Measurements from ENCODE around the gene CDC14B.
"Not testable (repeated sequence)": the region's sequence is repeated elsewhere in the genome, so short reads cannot be mapped to it uniquely, and the experiment has no call there.

The CDC14B gene

DNA sequence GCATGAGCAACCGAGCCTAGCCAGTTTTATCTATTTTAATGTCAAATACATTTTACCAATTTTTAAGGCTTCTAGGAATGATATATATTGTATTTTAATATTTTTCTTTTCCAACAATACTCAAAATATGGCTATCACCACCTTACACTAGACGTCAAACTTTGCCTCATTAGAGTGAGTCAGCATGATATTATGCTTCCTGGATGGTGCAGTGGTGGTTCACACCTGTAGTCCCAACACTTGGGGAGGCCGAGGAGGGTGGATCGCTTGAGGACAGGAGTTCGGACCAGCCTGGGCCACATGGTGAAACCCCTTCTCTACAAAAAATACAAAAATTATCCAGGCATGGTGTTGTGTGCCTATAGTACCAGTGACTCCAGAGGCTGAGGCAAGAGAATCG, 7.3 kb upstream of the CDC14B start:
- no peak for DNase-seq (ENCODE audit: low spot score)

DNA sequence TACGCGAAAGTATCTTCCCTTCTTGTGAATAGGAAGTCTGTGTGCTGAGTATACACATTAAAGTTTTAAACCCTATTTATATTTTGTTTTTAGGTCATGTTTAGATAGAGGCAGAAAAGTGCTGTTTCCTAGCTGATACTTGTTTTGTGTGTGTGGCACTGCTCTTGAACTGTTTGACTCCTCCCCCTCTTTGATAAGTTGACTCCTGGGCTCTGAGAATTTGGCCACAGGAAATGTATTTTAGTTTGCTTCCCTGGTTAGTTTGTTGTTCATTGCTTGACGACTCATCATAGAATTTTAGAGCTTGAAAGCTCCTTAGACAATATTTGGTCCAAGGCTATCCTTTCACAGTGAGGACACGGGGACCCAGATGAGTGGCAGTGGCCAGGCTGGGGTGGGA, 2.0 kb upstream of the CDC14B start:
- DNase-seq (ENCODE audit: low spot score), result no peak

DNA sequence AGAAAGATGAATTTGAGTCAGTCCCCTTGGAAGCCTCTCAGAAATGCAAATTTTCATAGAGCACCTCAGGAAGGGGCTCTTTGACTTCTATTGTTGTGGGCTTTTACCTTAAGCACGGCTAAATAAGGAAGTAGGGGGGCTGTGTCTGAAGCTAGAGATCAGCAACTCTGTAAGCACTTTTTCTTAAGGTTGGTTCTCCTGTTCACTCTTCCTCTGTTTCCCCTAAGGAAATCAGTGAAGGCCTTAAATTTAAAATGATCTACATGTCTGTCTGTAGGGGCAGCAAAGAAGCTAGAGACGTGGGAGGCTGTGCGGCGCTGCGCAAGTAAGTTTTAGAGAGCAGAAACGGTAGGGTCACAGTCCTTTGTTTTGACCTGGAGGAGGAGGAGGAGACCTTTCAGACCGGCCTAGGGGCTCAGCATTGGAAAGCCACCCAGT, 1.2 kb upstream of the CDC14B start:
- DNase-seq (ENCODE audit: low spot score), result no peak

DNA sequence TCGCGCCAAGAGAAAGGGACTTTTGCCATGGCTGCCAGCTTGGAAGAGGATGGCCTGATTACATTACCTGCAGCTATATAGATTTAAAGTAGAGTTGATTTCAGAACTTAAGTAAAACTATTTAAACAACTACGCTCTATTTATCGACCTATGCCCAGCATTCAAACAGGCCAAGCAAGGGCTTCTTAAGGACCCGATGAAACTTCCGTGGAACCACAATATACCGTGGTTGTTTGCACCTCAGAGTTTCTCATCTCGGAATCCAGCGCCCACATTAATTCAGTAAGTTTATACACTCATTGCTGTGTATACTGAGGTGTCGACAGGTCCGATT, 505 bp upstream of the CDC14B start:
- no peak for DNase-seq (ENCODE audit: low spot score)

DNA sequence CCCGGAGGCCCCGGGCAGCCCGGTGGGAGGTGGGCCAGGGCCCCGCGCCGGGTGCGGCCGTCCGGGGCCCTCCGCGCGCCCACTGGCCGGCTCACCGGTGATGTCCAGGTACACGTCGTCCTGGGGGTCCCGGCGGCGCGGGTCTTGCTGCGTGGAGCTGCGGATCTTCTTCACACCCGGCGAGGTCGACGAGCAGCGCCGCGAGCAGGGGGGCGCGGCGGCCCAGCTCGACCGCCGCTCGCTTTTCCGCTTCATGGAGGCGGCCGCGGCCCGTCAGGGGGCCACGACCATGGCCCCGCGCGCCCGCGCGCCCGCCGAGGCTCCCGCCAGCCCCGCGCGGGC, 548 bp downstream of the CDC14B start:
- no peak for DNase-seq (ENCODE audit: low spot score)

DNA sequence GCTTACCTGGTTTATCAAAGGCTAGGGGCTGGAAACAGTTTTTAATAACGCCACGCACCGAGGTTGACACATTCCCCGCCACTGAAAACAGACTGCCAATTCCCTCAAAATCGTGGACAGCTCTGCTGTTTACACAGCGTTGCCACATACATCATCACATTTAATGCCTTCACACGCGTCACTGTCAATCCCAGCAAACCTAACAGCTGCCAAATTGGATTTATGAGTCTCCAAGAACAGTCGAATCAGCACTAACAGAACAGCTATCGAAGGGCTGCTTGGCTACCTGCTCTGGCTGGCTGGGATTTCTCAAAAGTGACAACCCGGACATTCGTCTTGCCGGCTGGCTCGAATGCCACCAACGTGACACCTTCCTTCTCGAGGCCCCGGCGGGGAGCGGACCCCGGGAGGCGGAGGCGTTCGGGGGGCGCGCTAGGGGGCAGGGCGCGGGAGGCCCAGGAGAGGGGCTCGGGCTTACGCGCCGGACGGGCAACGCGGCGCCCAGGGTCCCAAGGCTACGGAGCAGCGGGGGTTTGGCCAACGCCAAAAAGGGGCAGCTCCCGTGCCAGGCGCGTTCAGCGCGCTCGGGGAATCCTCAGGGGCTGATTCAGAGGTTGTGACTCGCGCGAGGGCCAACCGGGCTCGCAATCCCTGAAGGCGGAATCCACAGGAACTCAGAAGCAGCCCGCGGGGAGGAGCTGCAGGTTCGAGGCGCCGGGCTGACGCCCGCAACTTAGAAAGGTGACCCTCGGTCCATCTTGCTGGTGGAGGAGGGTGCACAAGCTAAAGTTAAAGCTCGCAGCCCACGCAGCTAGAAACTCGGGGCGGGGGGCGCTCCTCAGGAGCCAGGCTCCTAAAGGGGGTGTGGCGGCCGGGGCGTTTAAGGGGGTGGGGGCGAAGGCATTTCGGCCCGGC, 1.2 kb downstream of the CDC14B start:
- no peak for DNase-seq (ENCODE audit: low spot score)

DNA sequence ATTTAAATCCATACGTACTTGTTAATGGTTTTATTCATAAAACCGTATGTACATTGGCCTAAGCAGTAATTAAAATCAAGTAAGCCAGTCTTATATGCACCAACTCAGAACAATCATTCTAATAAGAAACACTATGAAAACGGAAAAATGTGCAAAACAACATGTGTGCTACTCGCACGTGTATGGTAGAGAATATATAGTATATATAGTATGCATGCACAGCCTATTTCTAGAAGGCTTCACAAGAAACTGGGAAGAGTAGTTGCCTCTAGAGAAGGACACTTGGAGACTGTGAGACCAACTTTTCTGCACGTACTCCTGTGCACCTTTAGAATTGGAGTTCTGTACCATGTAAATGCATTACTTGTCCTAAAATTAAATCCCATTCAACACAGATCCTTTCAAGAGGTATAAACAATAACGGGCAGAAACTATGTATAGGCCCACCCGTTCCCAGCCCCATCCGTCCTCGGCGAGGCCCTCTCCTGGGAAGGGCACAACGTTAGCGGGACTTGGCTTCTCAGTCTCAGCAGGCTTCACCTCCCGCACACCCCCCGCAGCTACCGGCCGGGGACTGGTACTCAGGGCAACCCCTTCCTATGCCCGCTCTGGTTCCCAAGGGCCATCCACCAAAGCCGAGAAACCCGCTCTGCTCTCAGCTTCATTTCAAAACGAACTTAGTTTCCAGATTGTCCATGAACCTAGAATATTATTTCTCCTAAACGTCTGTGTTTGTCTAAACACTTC, 2.0 kb downstream of the CDC14B start:
- no peak for DNase-seq (ENCODE audit: low spot score)

DNA sequence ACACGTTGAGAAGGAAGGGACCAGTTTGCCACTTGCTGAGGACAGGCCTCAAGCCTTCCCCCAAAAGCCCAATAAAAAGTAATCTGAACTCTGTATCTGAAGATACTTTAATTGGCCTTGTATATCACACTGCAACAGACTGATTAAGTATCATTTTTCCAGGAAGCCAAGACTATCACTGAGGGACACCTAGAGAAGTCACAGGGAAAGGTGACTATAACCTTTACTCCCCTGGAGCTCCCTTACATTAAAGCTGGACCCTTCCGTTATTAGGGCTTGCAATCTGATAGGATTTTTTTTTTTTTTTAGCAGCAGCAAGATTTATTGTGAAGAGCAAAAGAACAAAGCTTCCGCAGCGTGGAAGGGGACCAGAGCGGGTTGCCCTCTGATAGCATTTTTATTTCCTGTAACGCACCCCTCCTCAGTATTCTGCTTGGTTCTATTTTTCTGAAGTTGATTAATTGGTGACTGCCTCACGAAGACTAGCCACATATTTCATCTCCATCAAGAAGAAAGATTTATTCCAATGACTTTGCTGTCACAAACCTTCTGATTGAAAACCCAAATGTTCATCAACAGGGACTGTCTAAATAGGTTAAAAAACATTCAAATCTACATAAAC, 2.7 kb downstream of the CDC14B start:
- no peak for DNase-seq (ENCODE audit: low spot score)

DNA sequence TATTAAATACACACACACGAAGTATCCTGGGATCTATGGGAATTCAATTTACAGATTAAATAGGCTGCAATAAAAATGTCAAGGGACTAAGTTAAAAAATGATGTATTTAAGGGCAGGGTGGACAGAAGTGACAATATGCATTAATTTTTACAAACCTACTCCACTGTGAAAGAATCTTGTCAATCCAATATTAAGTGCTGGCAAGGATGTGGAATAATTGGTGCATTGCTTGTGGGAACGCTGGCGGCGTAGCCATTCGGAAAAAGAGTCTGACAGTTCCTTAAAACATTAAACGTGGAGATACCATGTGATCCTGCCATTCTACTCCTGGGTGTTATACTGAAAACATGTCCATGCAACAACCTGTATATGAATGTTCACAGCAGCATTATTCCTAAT, 4.2 kb downstream of the CDC14B start:
- DNase-seq (ENCODE audit: low spot score), result no peak

DNA sequence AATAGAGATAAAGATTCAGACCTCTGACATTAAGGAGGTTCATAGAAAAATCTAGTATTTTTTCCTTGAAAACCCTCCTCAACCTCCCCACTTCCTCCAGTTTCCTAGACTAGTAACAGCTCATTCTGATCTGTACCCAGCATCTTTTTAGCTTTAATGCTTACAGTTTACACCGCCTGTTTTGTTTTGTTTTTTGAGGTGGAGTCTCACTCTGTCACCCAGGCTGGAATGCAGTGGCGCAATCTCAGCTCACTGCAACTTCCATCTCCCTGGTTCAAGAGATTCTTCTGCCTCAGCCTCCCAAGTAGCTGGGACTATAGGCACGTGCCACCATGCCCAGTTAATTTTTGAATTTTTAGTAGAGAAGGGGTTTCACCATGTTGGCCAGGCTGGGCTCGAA, 5.0 kb downstream of the CDC14B start:
- DNase-seq (ENCODE audit: low spot score), result not testable (repeated sequence)

DNA sequence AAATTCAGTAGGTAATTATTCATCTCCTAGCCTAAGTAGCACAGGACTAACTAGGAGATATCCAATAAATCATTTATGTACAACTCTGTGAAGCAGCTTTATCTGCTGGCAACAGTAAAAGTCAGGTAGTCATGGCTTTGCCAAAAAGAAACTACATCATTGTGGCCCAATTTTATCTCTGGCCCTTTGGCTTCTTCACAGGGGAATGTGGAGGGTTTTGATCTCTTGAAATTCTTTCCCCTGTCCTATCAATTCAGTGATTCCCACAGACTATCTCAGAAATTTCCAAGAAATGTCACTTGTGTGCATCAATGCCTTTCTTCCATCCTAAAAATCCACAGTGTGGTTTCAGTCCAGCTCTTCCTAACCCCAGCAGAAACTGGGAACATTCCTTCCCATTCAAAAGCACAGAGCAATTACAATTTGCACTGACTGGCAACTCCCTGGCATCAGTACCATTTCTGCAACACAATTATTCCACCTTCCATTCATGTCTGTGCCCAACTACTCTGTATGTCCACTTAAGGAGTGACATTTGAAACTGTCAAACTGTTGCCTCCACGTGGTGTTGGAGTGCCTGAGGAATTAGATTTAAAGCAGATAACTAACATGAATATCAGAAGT, 6.6 kb downstream of the CDC14B start:
- DNase-seq (ENCODE audit: low spot score), result no peak

DNA sequence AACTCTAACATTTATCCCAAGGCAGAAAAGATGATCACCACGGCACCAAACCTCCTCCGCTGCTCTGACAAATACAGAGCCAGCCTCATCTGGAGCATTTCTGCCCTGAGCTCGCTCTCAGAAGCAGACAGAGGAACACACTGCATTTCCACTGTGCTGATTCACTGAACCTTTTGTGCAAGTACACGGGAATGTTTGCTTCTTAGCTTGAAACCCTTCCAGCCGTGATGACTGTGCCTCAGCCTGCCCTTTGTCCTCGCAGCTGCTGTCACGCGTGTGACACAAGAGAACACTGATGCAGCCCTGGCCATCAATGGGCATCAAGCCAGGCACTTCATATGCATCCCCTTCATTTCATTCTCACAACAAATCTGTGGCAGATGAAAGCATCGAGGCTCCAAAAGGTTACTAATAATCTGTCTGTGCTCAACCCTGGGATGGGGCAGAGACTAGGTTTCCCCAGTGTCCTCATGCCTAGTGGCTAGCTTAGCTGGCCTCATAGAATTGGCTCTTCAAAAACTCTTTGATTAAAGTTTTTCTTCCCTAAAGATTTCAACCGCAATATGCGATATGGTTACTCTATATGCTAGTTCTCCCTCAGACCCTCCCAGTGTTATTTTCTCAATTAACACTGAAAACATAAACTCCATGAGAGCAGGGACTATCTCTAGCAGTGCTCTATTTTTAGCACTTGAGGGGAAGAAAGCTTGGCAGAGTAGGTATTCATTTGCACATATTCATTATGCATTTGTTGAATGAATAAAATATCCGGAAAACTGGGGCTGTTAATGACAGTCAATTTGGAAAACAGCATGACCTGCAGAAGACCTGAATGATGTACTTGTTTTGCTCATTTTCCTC, 7.3 kb downstream of the CDC14B start:
- no peak for DNase-seq (ENCODE audit: low spot score)

DNA sequence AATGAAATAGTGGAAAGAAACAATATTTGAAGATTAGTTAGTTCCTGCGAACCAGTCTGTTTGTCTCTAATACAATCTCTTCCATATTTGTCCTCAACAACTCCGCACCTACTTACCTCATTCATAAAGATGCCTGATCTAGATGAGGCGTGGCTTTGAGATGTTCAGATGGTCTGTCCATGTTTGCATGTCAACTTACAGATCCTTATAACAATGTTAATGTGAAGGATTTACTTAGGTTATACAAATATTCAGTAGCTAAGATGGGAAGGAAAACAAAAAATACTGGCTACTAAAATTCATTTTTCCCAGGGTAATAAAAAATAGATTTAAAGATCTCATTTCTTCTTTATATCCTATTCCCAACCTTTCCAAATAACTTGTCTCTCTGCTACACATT, 8.3 kb downstream of the CDC14B start:
- no peak for DNase-seq (ENCODE audit: low spot score)

DNA sequence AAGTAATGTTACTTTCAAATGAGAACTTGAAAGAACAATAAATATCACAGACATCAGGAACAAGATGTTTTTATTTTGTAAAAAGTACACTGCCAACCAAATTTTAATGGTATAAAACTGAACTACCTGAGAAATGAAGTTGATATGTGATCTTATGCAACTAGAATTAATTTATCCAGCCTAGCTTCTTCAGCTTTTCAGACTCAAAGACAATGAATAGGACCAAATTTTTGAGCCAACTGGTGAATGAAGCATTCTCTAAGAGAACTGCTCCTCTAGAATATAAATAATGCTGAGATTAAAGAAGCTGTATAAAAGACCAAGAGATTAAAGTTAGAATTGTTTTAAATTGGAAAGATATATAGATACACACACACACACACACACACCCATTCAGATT, 9.9 kb downstream of the CDC14B start:
- no peak for DNase-seq (ENCODE audit: low spot score)

DNA sequence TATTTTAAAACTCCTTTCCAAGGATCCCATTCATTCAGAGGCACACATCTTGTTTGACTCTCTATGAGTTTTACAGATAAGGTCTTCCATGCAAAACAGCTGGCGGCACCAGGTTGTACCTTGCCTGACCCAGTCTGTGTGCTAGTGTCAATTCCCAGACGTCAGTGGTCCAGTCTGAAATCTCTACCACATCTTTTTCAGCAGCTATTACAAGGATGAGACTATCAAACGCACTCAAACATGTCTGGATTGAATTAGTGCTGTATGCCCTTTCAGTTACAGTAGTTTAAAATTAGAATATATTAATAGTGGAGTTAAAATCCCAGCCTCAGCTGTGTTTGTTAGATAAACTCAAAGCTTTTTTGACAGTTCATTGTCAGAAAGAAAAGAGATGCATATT, 11.7 kb downstream of the CDC14B start:
- DNase-seq (ENCODE audit: low spot score), result no peak

DNA sequence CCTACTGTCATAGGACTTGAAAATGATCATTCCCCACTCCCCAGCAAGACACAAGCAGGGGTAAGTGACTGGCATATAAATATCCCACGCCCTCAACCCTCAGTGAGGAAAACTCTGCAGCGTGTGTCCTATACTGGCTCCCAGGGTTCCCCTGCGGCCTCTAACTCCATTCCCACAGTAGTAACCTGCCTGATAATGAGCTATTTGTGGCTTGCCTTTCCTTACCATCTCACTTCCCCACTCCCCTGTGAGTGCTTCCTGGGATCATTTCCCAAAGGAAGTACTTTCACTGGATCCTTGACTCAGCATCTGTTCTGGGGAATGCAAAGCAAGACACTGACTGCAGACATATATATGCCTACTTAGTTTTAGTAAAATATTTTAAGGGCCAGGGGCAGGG, 14.3 kb downstream of the CDC14B start:
- no peak for DNase-seq (ENCODE audit: low spot score)

DNA sequence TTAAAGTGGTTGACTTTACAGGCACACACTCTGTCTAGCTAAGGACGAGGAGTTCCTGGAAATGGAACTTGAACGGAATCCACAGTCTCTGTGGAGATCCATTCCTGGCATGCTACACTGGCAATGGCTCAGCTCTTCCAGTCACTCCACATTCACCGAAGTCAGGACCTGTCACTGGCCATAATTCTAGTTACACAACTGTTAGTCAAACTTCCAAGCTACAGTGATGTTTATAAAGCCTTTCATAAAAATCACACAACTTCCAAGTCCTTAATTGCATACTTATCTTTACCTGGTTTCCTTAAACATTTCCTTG, 15.7 kb downstream of the CDC14B start:
- no peak for DNase-seq (ENCODE audit: low spot score)

DNA sequence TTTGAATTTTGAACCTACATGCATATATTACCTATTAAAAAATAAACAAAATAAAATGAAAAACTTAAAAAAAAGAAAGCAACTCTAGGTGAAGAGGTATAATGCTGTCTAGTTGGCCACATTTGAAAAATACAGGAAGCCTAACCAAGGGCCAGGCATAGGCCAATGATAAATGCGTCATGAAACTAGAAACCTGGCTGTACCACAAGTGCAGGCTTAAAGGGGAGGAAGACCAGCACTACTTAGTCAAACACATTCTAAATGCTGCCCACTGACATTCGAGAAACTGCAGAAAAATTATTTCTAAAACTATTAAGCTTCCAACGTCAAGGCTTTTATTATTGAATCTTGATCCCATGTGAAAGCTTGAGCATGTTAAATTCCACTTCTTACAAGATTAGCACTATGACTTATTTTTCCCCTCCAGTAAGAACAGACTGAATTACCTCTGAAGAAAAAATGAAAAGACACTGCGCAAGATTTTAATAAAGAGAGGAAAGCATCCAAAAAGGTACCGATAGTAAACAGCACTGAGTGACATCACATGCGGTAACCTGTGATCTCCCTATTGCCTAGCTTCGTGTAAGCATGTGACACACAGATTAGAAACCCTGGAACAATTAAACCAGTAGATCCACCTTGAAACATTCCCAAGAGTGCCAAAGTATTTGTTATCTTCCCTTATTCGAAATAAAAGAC, 16.2 kb downstream of the CDC14B start:
- DNase-seq (ENCODE audit: low spot score), result no peak

DNA sequence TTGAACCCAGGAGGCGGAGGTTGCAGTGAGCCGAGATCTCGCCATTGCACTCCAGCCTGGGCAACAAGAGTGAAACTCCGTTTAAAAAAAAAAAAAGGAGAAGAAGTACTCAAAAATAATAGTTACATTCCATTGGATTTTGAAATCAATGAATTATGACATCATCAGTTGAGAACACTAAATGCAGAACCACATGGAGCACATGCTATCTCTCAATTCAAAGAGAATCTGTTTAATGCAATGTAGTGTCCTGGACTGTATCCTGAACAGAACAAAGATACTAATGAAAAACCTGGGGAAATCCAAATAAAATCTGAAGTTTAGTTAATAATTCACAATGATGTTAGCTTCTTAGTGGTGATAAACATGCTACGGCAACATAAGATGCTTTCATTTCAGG, 20.3 kb downstream of the CDC14B start:
- DNase-seq (ENCODE audit: low spot score), result no peak

DNA sequence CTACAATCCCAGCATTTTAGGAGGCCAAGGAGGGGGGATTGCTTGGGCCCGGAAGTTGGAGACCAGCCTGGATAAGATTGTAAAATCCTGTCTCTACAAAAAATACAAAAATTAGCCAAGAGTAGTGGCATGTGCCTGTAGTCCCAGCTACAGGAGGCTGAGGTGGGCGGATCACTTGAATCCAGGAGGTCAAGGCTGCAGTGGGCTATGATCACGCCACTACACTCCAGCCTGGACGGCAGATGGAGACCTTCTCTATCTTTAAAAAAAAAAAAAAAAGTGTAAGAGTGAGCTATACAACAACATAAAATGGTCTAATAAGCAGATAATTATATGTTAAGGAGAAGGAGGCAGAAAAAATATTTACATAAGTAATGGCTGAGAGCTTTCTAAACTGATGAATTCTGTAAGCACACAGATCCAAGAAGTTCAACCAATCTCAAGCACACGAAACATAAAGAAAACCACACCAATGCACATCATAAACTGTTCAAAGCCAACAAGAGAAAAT, 23.0 kb downstream of the CDC14B start:
- no peak for DNase-seq (ENCODE audit: low spot score)

Data from hematopoietic multipotent progenitor cell treated with erythropoietin and hydrocortisone succinate and interleukin-3 and kit ligand, for 15 days (in vitro differentiated cells).